Activated CD4-positive, alpha-beta T cell treated with anti-CD3 and anti-CD28 coated beads, Interleukin-2, amount 10 ng/mL, durations not matched to agents 24 days and 14 days (primary cell): ENCODE results near the gene ATG101. TPM values are rescaled to one million over a fixed set of nuclear protein-coding genes. Genes with fewer than 3 reads are reported as not detected.
"Not testable (repeated sequence)": the region's sequence is repeated elsewhere in the genome, so short reads cannot be mapped to it uniquely, and the experiment has no call there.

Experiments
- DNase-seq: peaks from one replicate; pipeline ENCODE4 v3.0.0; 2022
- H3K27ac Mint-ChIP-seq: one replicate; pipeline ENCODE4 v1.8.0; 2022; ENCODE audit warnings: mild to moderate bottlenecking, mixed read lengths
- H3K27me3 Mint-ChIP-seq: one replicate; pipeline ENCODE4 v1.8.0; 2022; ENCODE audit warnings: mixed read lengths
- H3K36me3 Mint-ChIP-seq: one replicate; pipeline ENCODE4 v1.8.0; 2022; ENCODE audit warnings: low read depth, mild to moderate bottlenecking, mixed read lengths
- H3K4me1 Mint-ChIP-seq: one replicate; pipeline ENCODE4 v1.8.0; 2021; ENCODE audit warnings: mixed read lengths
- H3K4me3 Mint-ChIP-seq: one replicate; pipeline ENCODE4 v1.8.0; 2022; ENCODE audit warnings: mild to moderate bottlenecking, moderate library complexity, mixed read lengths
- H3K9me3 Mint-ChIP-seq: one replicate; pipeline ENCODE4 v1.8.0; 2021; ENCODE audit warnings: mixed read lengths
- intact Hi-C: fragments of 100-400 bp; cut with micrococcal nuclease; formaldehyde crosslinking; loops from one replicate; pipeline ENCODE4 v1.15.1; 2023
- total RNA-seq: library from RNA; stranded (reverse); gene quantifications from 2 replicates; pipeline ENCODE4 v1.2.3, GENCODE V29; 2022

The ATG101 gene
- total RNA-seq, 1 donor from 2014 or later, result 51.2 TPM

GRCh38 chr12:52104431-52105089 lies 34.8 kb downstream of the ATG101 start:
- H3K36me3 Mint-ChIP-seq, DNase-seq, H3K4me3 Mint-ChIP-seq, intact Hi-C loops, H3K9me3 Mint-ChIP-seq, H3K27ac Mint-ChIP-seq, H3K4me1 Mint-ChIP-seq: not testable (repeated sequence)
- peaks cover 48% of the 10 kb centered on the region for H3K27me3 Mint-ChIP-seq

- Mint-ChIP-seq H3K4me1 (peaks cover 28% of the 10 kb centered on the region), H3K27ac (peak overlapping the region; percentile 16)
- H3K4me3 Mint-ChIP-seq, H3K27me3 Mint-ChIP-seq, H3K9me3 Mint-ChIP-seq, intact Hi-C loops, H3K36me3 Mint-ChIP-seq: not testable (repeated sequence)
- peak; percentile 86 for DNase-seq
Measured at GRCh38 chr12:52116222-52117125, 46.7 kb downstream of the ATG101 start.

- peaks cover 11% of the 10 kb centered on the region for H3K27me3 Mint-ChIP-seq
- intact Hi-C loops, DNase-seq, H3K27ac Mint-ChIP-seq, H3K4me3 Mint-ChIP-seq, H3K36me3 Mint-ChIP-seq, H3K9me3 Mint-ChIP-seq: not testable (repeated sequence)
- H3K4me1 Mint-ChIP-seq, result peaks cover 29% of the 10 kb centered on the region
Measured at GRCh38 chr12:52117806-52118475, 48.2 kb downstream of the ATG101 start.

GRCh38 chr12:52119398-52120254 lies 49.8 kb downstream of the ATG101 start:
- Mint-ChIP-seq H3K36me3 (no peaks in the 10 kb centered on the region), H3K9me3 (no peaks in the 10 kb centered on the region), H3K4me1 (peaks cover 29% of the 10 kb centered on the region), H3K27ac (no peak overlapping the region), H3K4me3 (no peak overlapping the region), H3K27me3 (peaks cover 14% of the 10 kb centered on the region)
- peak; percentile 81 for DNase-seq
- intact Hi-C loops, result loop anchor here (1.0 to 5.0 kb wide), 2 partner anchors 37 to 94 kb away; no protein-coding TSS in a partner anchor

- intact Hi-C loops, result loop anchor here (1.0 to 5.0 kb wide), 2 partner anchors 39 to 96 kb away; no protein-coding TSS in a partner anchor
- no peaks in the 10 kb centered on the region for H3K9me3 Mint-ChIP-seq
- H3K4me3 Mint-ChIP-seq, result no peak overlapping the region
- no peaks in the 10 kb centered on the region for H3K36me3 Mint-ChIP-seq
- H3K27me3 Mint-ChIP-seq, result peaks cover 15% of the 10 kb centered on the region
- DNase-seq, result no peak
- no peak overlapping the region for H3K27ac Mint-ChIP-seq
- H3K4me1 Mint-ChIP-seq, result peaks cover 27% of the 10 kb centered on the region
Measured at GRCh38 chr12:52120951-52121823, 51.4 kb downstream of the ATG101 start.

- intact Hi-C loops, result loop anchor here (5.0 kb wide), 1 partner anchor 40 kb away; no protein-coding TSS in a partner anchor
- peak; percentile 89 for DNase-seq
- Mint-ChIP-seq H3K36me3 (no peaks in the 10 kb centered on the region), H3K4me3 (no peak overlapping the region), H3K4me1 (peaks cover 20% of the 10 kb centered on the region), H3K27ac (no peak overlapping the region), H3K27me3 (peaks cover 18% of the 10 kb centered on the region), H3K9me3 (no peaks in the 10 kb centered on the region)
Measured at GRCh38 chr12:52121824-52122539, 52.2 kb downstream of the ATG101 start.

GRCh38 chr12:52122540-52122871 lies 52.7 kb downstream of the ATG101 start:
- Mint-ChIP-seq H3K27me3 (peaks cover 23% of the 10 kb centered on the region), H3K27ac (no peak overlapping the region), H3K4me1 (peaks cover 18% of the 10 kb centered on the region), H3K4me3 (no peak overlapping the region), H3K36me3 (no peaks in the 10 kb centered on the region), H3K9me3 (no peaks in the 10 kb centered on the region)
- intact Hi-C loops, result loop anchor here (5.0 kb wide), 1 partner anchor 40 kb away; no protein-coding TSS in a partner anchor
- DNase-seq, result no peak

- DNase-seq, result no peak
- no peak overlapping the region for H3K27ac Mint-ChIP-seq
- H3K4me3 Mint-ChIP-seq, result no peak overlapping the region
- H3K36me3 Mint-ChIP-seq, result no peaks in the 10 kb centered on the region
- H3K4me1 Mint-ChIP-seq, result peaks cover 18% of the 10 kb centered on the region
- peaks cover 24% of the 10 kb centered on the region for H3K27me3 Mint-ChIP-seq
- H3K9me3 Mint-ChIP-seq, result no peaks in the 10 kb centered on the region
- intact Hi-C loops, result loop anchor here (5.0 kb wide), 1 partner anchor 41 kb away; no protein-coding TSS in a partner anchor
Measured at GRCh38 chr12:52122904-52123303, 53.1 kb downstream of the ATG101 start.

- Mint-ChIP-seq H3K9me3 (no peaks in the 10 kb centered on the region), H3K27me3 (peaks cover 27% of the 10 kb centered on the region), H3K27ac (no peak overlapping the region), H3K4me1 (peaks cover 14% of the 10 kb centered on the region), H3K4me3 (no peak overlapping the region), H3K36me3 (no peaks in the 10 kb centered on the region)
- intact Hi-C loops, result loop anchor here (5.0 kb wide), 1 partner anchor 41 kb away; no protein-coding TSS in a partner anchor
- DNase-seq, result no peak
Measured at GRCh38 chr12:52123487-52124186, 53.9 kb downstream of the ATG101 start.

- H3K27ac Mint-ChIP-seq, result no peak overlapping the region
- H3K27me3 Mint-ChIP-seq, result peaks cover 26% of the 10 kb centered on the region
- H3K9me3 Mint-ChIP-seq, result no peaks in the 10 kb centered on the region
- no peaks in the 10 kb centered on the region for H3K36me3 Mint-ChIP-seq
- intact Hi-C loops, result no loop called here
- peaks cover 3% of the 10 kb centered on the region for H3K4me1 Mint-ChIP-seq
- no peak overlapping the region for H3K4me3 Mint-ChIP-seq
- no peak for DNase-seq
Measured at GRCh38 chr12:52125476-52125900, 55.7 kb downstream of the ATG101 start.

GRCh38 chr12:52126050-52126604 lies 56.3 kb downstream of the ATG101 start:
- H3K27me3 Mint-ChIP-seq, result peaks cover 22% of the 10 kb centered on the region
- no peaks in the 10 kb centered on the region for H3K36me3 Mint-ChIP-seq
- no peak overlapping the region for H3K27ac Mint-ChIP-seq
- H3K4me1 Mint-ChIP-seq, result peaks cover 2% of the 10 kb centered on the region
- H3K9me3 Mint-ChIP-seq, result no peaks in the 10 kb centered on the region
- intact Hi-C loops, result no loop called here
- H3K4me3 Mint-ChIP-seq, result no peak overlapping the region
- DNase-seq, result no peak
